HepG2 (cell line): Measurements from ENCODE around the gene SH2D6. TPM values are rescaled to one million over a fixed set of nuclear protein-coding genes. Genes with fewer than 3 reads are reported as not detected.

ENCODE experiments used
- BHLHE40 ChIP-seq: IDR thresholded peaks from 2 replicates; pipeline ENCODE4 v1.6.1; 2011; ENCODE audit warnings: low read length, improper control_type of control experiment
- CEBPZ ChIP-seq: IDR thresholded peaks from 2 replicates; pipeline ENCODE4 v1.6.1; 2012; ENCODE audit warnings: low read length, improper control_type of control experiment
- FOXK2 ChIP-seq: fragments of 450-650 bp; IDR thresholded peaks from 2 replicates; pipeline ENCODE4 v1.6.1; 2016
- GLI4 ChIP-seq: sonication (generic); formaldehyde crosslinking; IDR thresholded peaks from 2 replicates; pipeline ENCODE4 v1.5.1; 2020; ENCODE audit warnings: missing genetic modification reagents, mild to moderate bottlenecking, moderate library complexity, borderline replicate concordance
- HNRNPLL ChIP-seq: fragments of 200-400 bp; formaldehyde crosslinking; IDR thresholded peaks from 2 replicates; pipeline ENCODE4 v1.6.1; 2017; ENCODE audit warnings: mild to moderate bottlenecking, low read depth, low read length; ENCODE audit not compliant: poor library complexity, severe bottlenecking
- MEIS1 ChIP-seq: sonication (generic); formaldehyde crosslinking; IDR thresholded peaks from 2 replicates; pipeline ENCODE4 v1.9.0; 2021; ENCODE audit warnings: mild to moderate bottlenecking, missing genetic modification reagents, moderate library complexity, borderline replicate concordance
- MXD3 ChIP-seq: IDR thresholded peaks from 2 replicates; pipeline ENCODE4 v1.6.1; 2016; ENCODE audit warnings: mild to moderate bottlenecking, missing biosample characterization, missing genetic modification reagents
- SNAPC4 ChIP-seq: sonication (generic); formaldehyde crosslinking; IDR thresholded peaks from 2 replicates; pipeline ENCODE4 v1.4.0; 2020; ENCODE audit warnings: mild to moderate bottlenecking, missing genetic modification reagents
- ZKSCAN8 ChIP-seq: IDR thresholded peaks from 2 replicates; pipeline ENCODE4 v1.6.1; 2016; ENCODE audit warnings: borderline replicate concordance, missing genetic modification reagents, missing compliant biosample characterization
- ZNF124 ChIP-seq: sonication (generic); formaldehyde crosslinking; IDR thresholded peaks from 2 replicates; pipeline ENCODE4 v1.4.0; 2020; ENCODE audit warnings: missing genetic modification reagents
- ZNF276 ChIP-seq: sonication (generic); formaldehyde crosslinking; IDR thresholded peaks from 2 replicates; pipeline ENCODE4 v1.4.0; 2020; ENCODE audit warnings: mild to moderate bottlenecking, low read depth, missing genetic modification reagents
- ZNF362 ChIP-seq: sonication (generic); formaldehyde crosslinking; IDR thresholded peaks from 2 replicates; pipeline ENCODE4 v1.4.0; 2020; ENCODE audit warnings: missing genetic modification reagents, mild to moderate bottlenecking, borderline replicate concordance
- ZNF503 ChIP-seq: sonication (generic); formaldehyde crosslinking; IDR thresholded peaks from 2 replicates; pipeline ENCODE4 v1.4.0; 2020; ENCODE audit warnings: missing genetic modification reagents
- polyA plus RNA-seq, 8 experiments: library from polyadenylated mRNA; depleted of rRNA in 3 of 8; stranded (reverse) in 7 of 8; unstranded in 1 of 8; fragments of >200 nt; fragmentation: Illumina TruSeq in 4 of 8; extraction: Trizol in 4 of 8; gene quantifications; 2 replicates each; pipeline versions ENCODE4 v1.2.1 to v1.2.3, GENCODE V29; 2011 to 2016; ENCODE audit warnings: low read depth in 4 of 8, missing spikeins in 1 of 8, mixed read lengths in 1 of 8; ENCODE audit not compliant: insufficient read depth in 1 of 8
- total RNA-seq, 5 experiments: library from RNA; depleted of rRNA; stranded (reverse); fragments of >200 nt; fragmentation: Illumina TruSeq; extraction: Trizol; gene quantifications; 2 replicates each; pipeline ENCODE4 v1.2.3, GENCODE V29; 2016; ENCODE audit warnings: low read depth in 1 of 5

SH2D6 gene
- total and polyA plus RNA-seq, 2 of the 13 experiments (the other 11 are each of a cell fraction or from before 2014, with no cell fraction given), result 0.11 to 0.26 TPM

- TF ChIP-seq BHLHE40, result peak; percentile 80
- TF ChIP-seq FOXK2, result 0 out of 2 replicates have a peak, but pooled peaks have one; percentile 31
- peak; percentile 98 for TF ChIP-seq ZNF503 (CRISPR knock-in tag)
- no peak for TF ChIP-seq CEBPZ
- peak; percentile 96 for TF ChIP-seq ZKSCAN8 (CRISPR knock-in tag)
- 0 out of 2 replicates have a peak, but pooled peaks have one; percentile 47 for TF ChIP-seq MXD3 (CRISPR knock-in tag)
- peak; percentile 69; the same call in 1 of the 2 replicates for TF ChIP-seq ZNF276 (CRISPR knock-in tag)
- TF ChIP-seq GLI4 (CRISPR knock-in tag), result no peak
- TF ChIP-seq ZNF124 (CRISPR knock-in tag), result peak; percentile 93
- no peak for TF ChIP-seq HNRNPLL
- TF ChIP-seq MEIS1 (CRISPR knock-in tag), result peak; percentile 39; the same call in 1 of the 2 replicates
- TF ChIP-seq SNAPC4 (CRISPR knock-in tag), result no peak
- peak; percentile 79; the same call in 1 of the 2 replicates for TF ChIP-seq ZNF362 (CRISPR knock-in tag)
These were observed 3.0 kb downstream of the SH2D6 start (continued) for GRCh38 chr2:85421260-85422071.
